Activated CD4-positive, alpha-beta T cell treated with anti-CD3 and anti-CD28 coated beads, Interleukin-2, amount 10 ng/mL, durations not matched to agents 7 days and 5 days (primary cell): ENCODE measurements around the gene RBMS1. TPM values are rescaled to one million over a fixed set of nuclear protein-coding genes. Genes with fewer than 3 reads are reported as not detected.

Source experiments
- CTCF ChIA-PET: fragments of 350-600 bp; sonication (Branson Sonifier 250); formaldehyde crosslinking; loops from one replicate; lab custom pipeline; 2021; ENCODE audit warnings: antibody characterized with exemption; lab: Charles Lee
- POLR2A ChIA-PET: fragments of 350-600 bp; sonication (Branson Sonifier 250); formaldehyde crosslinking; loops from one replicate; lab custom pipeline; 2021; ENCODE audit warnings: antibody characterized with exemption; lab: Charles Lee
- DNase-seq: peaks from one replicate; pipeline ENCODE4 v3.0.0-alpha.2; 2020
- H3K27ac Mint-ChIP-seq: one replicate; pipeline ENCODE4 v1.8.0; 2021; ENCODE audit warnings: mild to moderate bottlenecking, moderate library complexity, mixed read lengths
- H3K27me3 Mint-ChIP-seq: one replicate; pipeline ENCODE4 v1.8.0; 2021; ENCODE audit warnings: mixed read lengths
- H3K36me3 Mint-ChIP-seq: one replicate; pipeline ENCODE4 v1.8.0; 2021; ENCODE audit warnings: low read depth, mixed read lengths
- H3K4me1 Mint-ChIP-seq: one replicate; pipeline ENCODE4 v1.8.0; 2021; ENCODE audit warnings: mixed read lengths
- H3K4me3 Mint-ChIP-seq: one replicate; pipeline ENCODE4 v1.8.0; 2021; ENCODE audit warnings: mild to moderate bottlenecking, moderate library complexity, mixed read lengths
- H3K9me3 Mint-ChIP-seq: one replicate; pipeline ENCODE4 v1.8.0; 2021; ENCODE audit warnings: mixed read lengths
- total RNA-seq, 2 experiments: library from RNA; stranded (reverse); gene quantifications; one replicate each; pipeline ENCODE4 v1.2.3, GENCODE V29; 2021

Gene RBMS1
- total RNA-seq, 2 experiments from 2014 or later: 84.4 to 100 TPM

GRCh38 chr2:160289126-160289525 is 204.5 kb downstream of the RBMS1 start:
- no peak for DNase-seq
- ChIA-PET CTCF (interaction anchor here (1.2 to 1.4 kb wide), 2 partner anchors 18 to 19 kb away, joined by 3 read pairs; no protein-coding TSS in a partner anchor), POLR2A (no interaction called here)
- H3K36me3 Mint-ChIP-seq: peaks cover 72% of the 10 kb centered on the region
- H3K9me3 Mint-ChIP-seq: no peaks in the 10 kb centered on the region
- no peak overlapping the region for H3K4me3 Mint-ChIP-seq
- no peaks in the 10 kb centered on the region for H3K27me3 Mint-ChIP-seq
- H3K27ac Mint-ChIP-seq: no peak overlapping the region
- peaks cover 7% of the 10 kb centered on the region for H3K4me1 Mint-ChIP-seq

GRCh38 chr2:160288324-160288723 is 205.3 kb downstream of the RBMS1 start:
- Mint-ChIP-seq H3K4me1 (peaks cover 5% of the 10 kb centered on the region), H3K4me3 (no peak overlapping the region), H3K27me3 (no peaks in the 10 kb centered on the region), H3K27ac (no peak overlapping the region), H3K36me3 (peaks cover 70% of the 10 kb centered on the region), H3K9me3 (no peaks in the 10 kb centered on the region)
- POLR2A ChIA-PET: no interaction called here
- CTCF ChIA-PET: no interaction called here
- no peak for DNase-seq

- no peak for DNase-seq
- H3K9me3 Mint-ChIP-seq: no peaks in the 10 kb centered on the region
- CTCF ChIA-PET: no interaction called here
- POLR2A ChIA-PET: no interaction called here
- no peak overlapping the region for H3K27ac Mint-ChIP-seq
- H3K4me1 Mint-ChIP-seq: peaks cover 12% of the 10 kb centered on the region
- no peak overlapping the region for H3K4me3 Mint-ChIP-seq
- no peaks in the 10 kb centered on the region for H3K27me3 Mint-ChIP-seq
- peaks cover 70% of the 10 kb centered on the region for H3K36me3 Mint-ChIP-seq
Observed at GRCh38 chr2:160287476-160287875, 206.1 kb downstream of the RBMS1 start.

GRCh38 chr2:160286551-160286950 is 207.1 kb downstream of the RBMS1 start:
- Mint-ChIP-seq H3K36me3 (peaks cover 69% of the 10 kb centered on the region), H3K9me3 (no peaks in the 10 kb centered on the region), H3K4me3 (no peak overlapping the region), H3K27ac (peak overlapping the region; percentile 33), H3K27me3 (no peaks in the 10 kb centered on the region), H3K4me1 (peaks cover 19% of the 10 kb centered on the region)
- CTCF ChIA-PET: interaction anchor here (0.8 to 0.9 kb wide), 2 partner anchors 17 to 21 kb away, joined by 3 read pairs; no protein-coding TSS in a partner anchor
- no peak for DNase-seq
- POLR2A ChIA-PET: no interaction called here

GRCh38 chr2:160283675-160284074 is 209.9 kb downstream of the RBMS1 start:
- no peaks in the 10 kb centered on the region for H3K9me3 Mint-ChIP-seq
- DNase-seq: no peak
- CTCF ChIA-PET: interaction anchor here (1.6 kb wide), 1 partner anchor 9 kb away, joined by 7 read pairs; no protein-coding TSS in a partner anchor

GRCh38 chr2:160282063-160282580 is 211.5 kb downstream of the RBMS1 start:
- Mint-ChIP-seq H3K36me3 (peaks cover 80% of the 10 kb centered on the region), H3K4me3 (no peak overlapping the region), H3K4me1 (peaks cover 31% of the 10 kb centered on the region), H3K27me3 (no peaks in the 10 kb centered on the region), H3K9me3 (no peaks in the 10 kb centered on the region), H3K27ac (no peak overlapping the region)
- ChIA-PET CTCF (interaction anchor here (1.1 to 1.6 kb wide), 3 partner anchors 11 to 13 kb away, joined by 5 to 7 read pairs (median 6); no protein-coding TSS in a partner anchor), POLR2A (no interaction called here)
- no peak for DNase-seq

More at GRCh38 chr2:160283675-160284074, 209.9 kb downstream of the RBMS1 start:
- POLR2A ChIA-PET: no interaction called here
- H3K4me3 Mint-ChIP-seq: no peak overlapping the region
- peaks cover 36% of the 10 kb centered on the region for H3K4me1 Mint-ChIP-seq
- no peak overlapping the region for H3K27ac Mint-ChIP-seq
- H3K36me3 Mint-ChIP-seq: peaks cover 75% of the 10 kb centered on the region
- no peaks in the 10 kb centered on the region for H3K27me3 Mint-ChIP-seq

GRCh38 chr2:160281213-160281612 is 212.4 kb downstream of the RBMS1 start:
- H3K4me1 Mint-ChIP-seq: peaks cover 31% of the 10 kb centered on the region
- H3K9me3 Mint-ChIP-seq: no peaks in the 10 kb centered on the region
- no peak overlapping the region for H3K4me3 Mint-ChIP-seq
- CTCF ChIA-PET: no interaction called here
- no peak overlapping the region for H3K27ac Mint-ChIP-seq
- no peaks in the 10 kb centered on the region for H3K27me3 Mint-ChIP-seq
- DNase-seq: no peak
- H3K36me3 Mint-ChIP-seq: peaks cover 82% of the 10 kb centered on the region
- POLR2A ChIA-PET: no interaction called here

GRCh38 chr2:160279813-160280465 is 213.7 kb downstream of the RBMS1 start:
- H3K4me1 Mint-ChIP-seq: peaks cover 31% of the 10 kb centered on the region
- H3K36me3 Mint-ChIP-seq: peaks cover 88% of the 10 kb centered on the region
- no peak overlapping the region for H3K4me3 Mint-ChIP-seq
- DNase-seq: no peak
- POLR2A ChIA-PET: interaction anchor here (0.7 kb wide), 1 partner anchor 689 kb away, joined by 4 read pairs; no protein-coding TSS in a partner anchor
- no peaks in the 10 kb centered on the region for H3K9me3 Mint-ChIP-seq
- CTCF ChIA-PET: interaction anchor here (1.0 kb wide), 1 partner anchor 10 kb away, joined by 3 read pairs; no protein-coding TSS in a partner anchor
- H3K27ac Mint-ChIP-seq: peak overlapping the region; percentile 60
- H3K27me3 Mint-ChIP-seq: no peaks in the 10 kb centered on the region

GRCh38 chr2:160278879-160279177 is 214.8 kb downstream of the RBMS1 start:
- no peak for DNase-seq
- Mint-ChIP-seq H3K4me3 (no peak overlapping the region), H3K4me1 (peaks cover 34% of the 10 kb centered on the region), H3K27ac (no peak overlapping the region), H3K9me3 (no peaks in the 10 kb centered on the region), H3K27me3 (no peaks in the 10 kb centered on the region), H3K36me3 (peaks cover 84% of the 10 kb centered on the region)
- ChIA-PET CTCF (interaction anchor here (1.1 kb wide), 1 partner anchor 9 kb away, joined by 6 read pairs; no protein-coding TSS in a partner anchor), POLR2A (no interaction called here)

- DNase-seq: no peak
- no peaks in the 10 kb centered on the region for H3K27me3 Mint-ChIP-seq
- CTCF ChIA-PET: interaction anchor here (1.1 kb wide), 1 partner anchor 8 kb away, joined by 6 read pairs; no protein-coding TSS in a partner anchor
Observed at GRCh38 chr2:160278101-160278878, 215.3 kb downstream of the RBMS1 start.

GRCh38 chr2:160277151-160277550 is 216.5 kb downstream of the RBMS1 start:
- POLR2A ChIA-PET: interaction anchor here (0.6 kb wide), 1 partner anchor 122 kb away, joined by 3 read pairs; no protein-coding TSS in a partner anchor
- peaks cover 84% of the 10 kb centered on the region for H3K36me3 Mint-ChIP-seq

More at GRCh38 chr2:160278101-160278878, 215.3 kb downstream of the RBMS1 start:
- H3K27ac Mint-ChIP-seq: no peak overlapping the region
- peaks cover 85% of the 10 kb centered on the region for H3K36me3 Mint-ChIP-seq
- POLR2A ChIA-PET: no interaction called here
- H3K4me1 Mint-ChIP-seq: peaks cover 36% of the 10 kb centered on the region
- H3K4me3 Mint-ChIP-seq: no peak overlapping the region
- H3K9me3 Mint-ChIP-seq: no peaks in the 10 kb centered on the region

GRCh38 chr2:160275656-160276055 is 218.0 kb downstream of the RBMS1 start:
- CTCF ChIA-PET: no interaction called here
- H3K36me3 Mint-ChIP-seq: peaks cover 81% of the 10 kb centered on the region
- no peak overlapping the region for H3K4me3 Mint-ChIP-seq
- POLR2A ChIA-PET: no interaction called here
- H3K27me3 Mint-ChIP-seq: no peaks in the 10 kb centered on the region
- no peaks in the 10 kb centered on the region for H3K9me3 Mint-ChIP-seq
- H3K4me1 Mint-ChIP-seq: peaks cover 25% of the 10 kb centered on the region
- no peak overlapping the region for H3K27ac Mint-ChIP-seq
- DNase-seq: no peak

More at GRCh38 chr2:160277151-160277550, 216.5 kb downstream of the RBMS1 start:
- H3K4me3 Mint-ChIP-seq: no peak overlapping the region
- H3K27ac Mint-ChIP-seq: no peak overlapping the region
- H3K27me3 Mint-ChIP-seq: no peaks in the 10 kb centered on the region
- H3K9me3 Mint-ChIP-seq: no peaks in the 10 kb centered on the region
- H3K4me1 Mint-ChIP-seq: peaks cover 30% of the 10 kb centered on the region
- DNase-seq: no peak
- CTCF ChIA-PET: no interaction called here
